H9 (cell line): Measurements from ENCODE around the gene GNAI2. TPM values are rescaled to one million over a fixed set of nuclear protein-coding genes. Genes with fewer than 3 reads are reported as not detected.

Experiments
- DNase-seq: peaks from one replicate; pipeline ENCODE4 v3.0.0-alpha.2; 2017
- H2AFZ ChIP-seq: one replicate; pipeline ENCODE4 v1.6.1; 2013; ENCODE audit warnings: mild to moderate bottlenecking, low read length, control low read depth, moderate library complexity
- H2AK5ac ChIP-seq: 2 replicates; pipeline ENCODE4 v1.6.1; 2013; ENCODE audit warnings: low read length, control low read depth, mixed read lengths; ENCODE audit not compliant: insufficient read length
- H2BK120ac ChIP-seq: one replicate; pipeline ENCODE4 v1.6.1; 2013; ENCODE audit warnings: low read depth, mild to moderate bottlenecking, low read length, control low read depth, inconsistent platforms; ENCODE audit not compliant: poor library complexity, severe bottlenecking
- H2BK12ac ChIP-seq: 2 replicates; pipeline ENCODE4 v1.6.1; 2013; ENCODE audit warnings: low read length, control low read depth, mixed read lengths, low read depth; ENCODE audit not compliant: insufficient read length
- H2BK15ac ChIP-seq: 2 replicates; pipeline ENCODE4 v1.6.1; 2013; ENCODE audit warnings: low read depth, low read length, control low read depth
- H2BK20ac ChIP-seq: one replicate; pipeline ENCODE4 v1.6.1; 2013; ENCODE audit warnings: low read depth, mild to moderate bottlenecking, low read length, control low read depth, inconsistent platforms; ENCODE audit not compliant: poor library complexity, severe bottlenecking
- H2BK5ac ChIP-seq: 2 replicates; pipeline ENCODE4 v1.6.1; 2013; ENCODE audit warnings: low read length, control low read depth, mixed read lengths; ENCODE audit not compliant: insufficient read length
- H3K14ac ChIP-seq: 2 replicates; pipeline ENCODE4 v1.6.1; 2013; ENCODE audit warnings: low read length, control low read depth; ENCODE audit not compliant: insufficient read depth
- H3K18ac ChIP-seq: 2 replicates; pipeline ENCODE4 v1.6.1; 2013; ENCODE audit warnings: low read depth, mild to moderate bottlenecking, mixed read lengths, low read length, control low read depth; ENCODE audit not compliant: insufficient read length
- H3K23ac ChIP-seq: 2 replicates; pipeline ENCODE4 v1.6.1; 2013; ENCODE audit warnings: low read length, control low read depth, mixed read lengths, low read depth; ENCODE audit not compliant: insufficient read length
- H3K23me2 ChIP-seq: 2 replicates; pipeline ENCODE4 v1.6.1; 2013; ENCODE audit warnings: low read depth, mild to moderate bottlenecking, mixed read lengths, low read length, control low read depth; ENCODE audit not compliant: insufficient read length, poor library complexity, severe bottlenecking
- H3K27ac ChIP-seq: 2 replicates; pipeline ENCODE4 v1.5.1; 2013; ENCODE audit warnings: low read length, control low read depth, mixed read lengths, low read depth; ENCODE audit not compliant: insufficient read length
- H3K27me3 ChIP-seq: 2 replicates; pipeline ENCODE4 v1.6.1; 2013; ENCODE audit warnings: low read length, control low read depth, inconsistent platforms; ENCODE audit not compliant: insufficient read depth
- H3K4ac ChIP-seq: 2 replicates; pipeline ENCODE4 v1.6.1; 2013; ENCODE audit warnings: low read depth, mild to moderate bottlenecking, control low read depth, inconsistent platforms, low read length, moderate library complexity
- H3K4me1 ChIP-seq: 2 replicates; pipeline ENCODE4 v1.6.1; 2013; ENCODE audit warnings: low read length, control low read depth, inconsistent platforms; ENCODE audit not compliant: insufficient read depth
- H3K4me2 ChIP-seq: 2 replicates; pipeline ENCODE4 v1.6.1; 2013; ENCODE audit warnings: low read length, control low read depth, mixed read lengths; ENCODE audit not compliant: insufficient read length, insufficient read depth
- H3K56ac ChIP-seq: 2 replicates; pipeline ENCODE4 v1.6.1; 2013; ENCODE audit warnings: low read depth, mild to moderate bottlenecking, mixed read lengths, low read length, control low read depth; ENCODE audit not compliant: insufficient read length
- H3K79me1 ChIP-seq: 2 replicates; pipeline ENCODE4 v1.6.1; 2013; ENCODE audit warnings: low read depth, mild to moderate bottlenecking, moderate library complexity, low read length, control low read depth, inconsistent platforms; ENCODE audit not compliant: insufficient read depth, poor library complexity, severe bottlenecking
- H3K79me2 ChIP-seq: 2 replicates; pipeline ENCODE4 v1.6.1; 2013; ENCODE audit warnings: low read length, control low read depth, inconsistent platforms; ENCODE audit not compliant: insufficient read depth
- H3K9ac ChIP-seq: 2 replicates; pipeline ENCODE4 v1.6.1; 2013; ENCODE audit warnings: low read length, control low read depth, mixed read lengths; ENCODE audit not compliant: insufficient read length; ENCODE audit errors: extremely low read depth
- H3K9me3 ChIP-seq: one replicate; pipeline ENCODE4 v1.6.1; 2013; ENCODE audit warnings: low read depth, low read length, inconsistent platforms; ENCODE audit not compliant: control insufficient read depth
- H3T11ph ChIP-seq: one replicate; pipeline ENCODE4 v1.6.1; 2013; ENCODE audit warnings: mild to moderate bottlenecking, low read length, control low read depth, inconsistent platforms
- H4K20me1 ChIP-seq: one replicate; pipeline ENCODE4 v1.6.1; 2013; ENCODE audit not compliant: control insufficient read depth, insufficient read length, insufficient read depth
- H4K5ac ChIP-seq: 2 replicates; pipeline ENCODE4 v1.6.1; 2013; ENCODE audit warnings: low read depth, mild to moderate bottlenecking, mixed read lengths, low read length, control low read depth; ENCODE audit not compliant: insufficient read length
- H4K8ac ChIP-seq: replicated peaks from 2 replicates; pipeline ENCODE4 v1.6.1; 2013; ENCODE audit warnings: low read length, control low read depth, mixed read lengths, low read depth; ENCODE audit not compliant: insufficient read length
- H4K91ac ChIP-seq: 2 replicates; pipeline ENCODE4 v1.6.1; 2013; ENCODE audit warnings: low read depth, mild to moderate bottlenecking, moderate library complexity, mixed read lengths, low read length, control low read depth; ENCODE audit not compliant: insufficient read length
- H3K27ac Mint-ChIP-seq, 3 experiments: 2 replicates in 2 of 3; 3 replicates in 1 of 3; pipeline ENCODE4 v1.8.0; 2020 to 2021; ENCODE audit warnings: mixed read lengths in 3 of 3, mild to moderate bottlenecking in 1 of 3, moderate library complexity in 1 of 3
- H3K27me3 Mint-ChIP-seq: 2 replicates; pipeline ENCODE4 v1.8.0; 2021; ENCODE audit warnings: low read depth, mild to moderate bottlenecking, moderate library complexity, mixed read lengths
- H3K36me3 Mint-ChIP-seq, 3 experiments: 2 replicates in 2 of 3; 3 replicates in 1 of 3; pipeline ENCODE4 v1.8.0; 2020 to 2021; ENCODE audit warnings: low read depth in 3 of 3, mixed read lengths in 3 of 3; ENCODE audit not compliant: insufficient read depth in 1 of 3
- H3K4me1 Mint-ChIP-seq, 2 experiments: 2 replicates each; pipeline ENCODE4 v1.8.0; 2020; ENCODE audit warnings: mixed read lengths in 2 of 2
- H3K4me3 Mint-ChIP-seq, 2 experiments: 2 replicates in 1 of 2; 3 replicates in 1 of 2; pipeline ENCODE4 v1.8.0; 2020 to 2021; ENCODE audit warnings: mild to moderate bottlenecking in 2 of 2, mixed read lengths in 2 of 2, moderate library complexity in 1 of 2
- H3K9me3 Mint-ChIP-seq, 2 experiments: 2 replicates in 1 of 2; 3 replicates in 1 of 2; pipeline ENCODE4 v1.8.0; 2020; ENCODE audit warnings: mild to moderate bottlenecking in 2 of 2, mixed read lengths in 2 of 2, moderate library complexity in 1 of 2
- CTCF ChIP-seq: fragments of 200-600 bp; sonication (generic); conservative IDR thresholded peaks from 3 replicates; pipeline ENCODE4 v1.8.0; 2021; ENCODE audit warnings: antibody characterized with exemption, mild to moderate bottlenecking
- WGBS: extraction: QIAGEN DNeasy Blood & Tissue Kit; methylation state at CpG from one replicate; pipeline ENCODE4 v1.1.7; 2013; ENCODE audit warnings: missing lambda C conversion rate, low lambda C conversion rate, mixed read lengths; ENCODE audit not compliant: insufficient read length; ENCODE audit errors: extremely low coverage; 5-methylcytosine and 5-hydroxymethylcytosine counted together
- total RNA-seq: library from RNA; stranded (reverse); gene quantifications from 2 replicates; pipeline ENCODE4 v1.2.1, GENCODE V29; 2021

Gene GNAI2
- total RNA-seq, 1 experiment from 2014 or later: 218 TPM

- Histone ChIP-seq H3K14ac (no peak overlapping the region), H2BK20ac (no peak overlapping the region), H2BK5ac (no peak overlapping the region), H4K20me1 (no peaks in the 10 kb centered on the region), H3K56ac (no peak overlapping the region), H3K4ac (no peak overlapping the region), H3K9me3 (no peaks in the 10 kb centered on the region), H3K9ac (no peak overlapping the region), H4K8ac (no peak overlapping the region), H3K79me1 (no peaks in the 10 kb centered on the region), H2BK12ac (no peak overlapping the region), H3T11ph (no peak overlapping the region), H2BK120ac (no peak overlapping the region), H3K23me2 (peaks cover 10% of the 10 kb centered on the region), H3K4me1 (no peaks in the 10 kb centered on the region), H2AK5ac (no peak overlapping the region), H3K23ac (no peak overlapping the region), H2AFZ (no peak overlapping the region), H2BK15ac (no peak overlapping the region), H4K5ac (no peak overlapping the region), H3K27ac (no peak overlapping the region), H3K18ac (peak overlapping the region; percentile 3), H3K27me3 (peaks cover 16% of the 10 kb centered on the region; the same call in 1 of the 2 replicates), H4K91ac (no peak overlapping the region), H3K4me2 (peak overlapping the region; percentile 31), H3K79me2 (no peaks in the 10 kb centered on the region)
- no peak for TF ChIP-seq CTCF
- Mint-ChIP-seq H3K27me3 (peaks cover 59% of the 10 kb centered on the region), H3K36me3 (no peaks in the 10 kb centered on the region; a peak in 1 of 7 replicates), H3K4me1 (peaks cover 27 to 34% of the 10 kb centered on the region in 2 experiments), H3K27ac (no peak overlapping the region; a peak in 1 of 7 replicates), H3K9me3 (no peaks in the 10 kb centered on the region; a peak in 1 of 5 replicates), H3K4me3 (peak overlapping the region; percentile 57 to 78)
- DNase-seq: peak; percentile 68
- WGBS: no CpG with 5 or more reads among the region's 65 CpGs
These were observed 39.4 kb downstream of the GNAI2 start for GRCh38 chr3:50275141-50275995.
